Measurements from ENCODE around the gene GGA3. TPM values are rescaled to one million over a fixed set of nuclear protein-coding genes. Genes with fewer than 3 reads are reported as not detected.

Gene GGA3
- total RNA-seq, 1 donor from 2014 or later, result 84.6 TPM

- peaks cover 0 to 7% of the 10 kb centered on the region in 2 donors for H3K4me1 ChIP-seq
- H3K27me3 ChIP-seq, result no peaks in the 10 kb centered on the region
- H3K27ac ChIP-seq, result peak within 1 kb of the TSS; percentile 84 to 91
- peak in 1 of 3 experiments; percentile 14 for TF ChIP-seq CTCF (IDR thresholded peaks at IDR 0.05)
- peak within 1 kb of the TSS; percentile 81 to 98 for H3K4me3 ChIP-seq
- DNase-seq (ENCODE audit: low spot score in 2 of 2), result peak; percentile 65 to 95
- intact Hi-C loops (cut with DNase I), result loop anchor here (1.0 to 5.0 kb wide), 3 partner anchors 22 to 158 kb away; partner anchors contain the start of genes GGA3, KCTD2, MRPS7 and SUMO2
- peaks cover 11 to 12% of the 10 kb centered on the region in 2 donors for H3K36me3 ChIP-seq
- H3K9me3 ChIP-seq, result no peaks in the 10 kb centered on the region
Observed at GRCh38 chr17:75205037-75205792, 56.2 kb downstream of the GGA3 start, which contains the start of gene NUP85. Gene NUP85 (plus strand): TSS chr17:75205679. CDS start chr17:75205762, 83 bp downstream.

- Histone ChIP-seq H3K36me3 (no peaks in the 10 kb centered on the region), H3K4me1 (no peaks in the 10 kb centered on the region), H3K27ac (no peak overlapping the region), H3K4me3 (no peak overlapping the region), H3K9me3 (no peaks in the 10 kb centered on the region), H3K27me3 (no peaks in the 10 kb centered on the region)
- intact Hi-C loops (cut with DNase I), result loop anchor here (2.0 kb wide), 2 partner anchors 85 to 239 kb away; no protein-coding TSS in a partner anchor
- DNase-seq (ENCODE audit: low spot score in 2 of 2), result no peak
- TF ChIP-seq CTCF (IDR thresholded peaks at IDR 0.05), result no peak
Observed at GRCh38 chr17:75199886-75200618, 61.4 kb downstream of the GGA3 start.

- no peak overlapping the region for H3K4me3 ChIP-seq
- no peak for TF ChIP-seq CTCF (IDR thresholded peaks at IDR 0.05)
- no peak overlapping the region for H3K27ac ChIP-seq
- DNase-seq (ENCODE audit: low spot score in 2 of 2), result no peak
- H3K27me3 ChIP-seq, result no peaks in the 10 kb centered on the region
- H3K36me3 ChIP-seq, result no peaks in the 10 kb centered on the region
- intact Hi-C loops (cut with DNase I), result no loop called here
- H3K9me3 ChIP-seq, result no peaks in the 10 kb centered on the region
- H3K4me1 ChIP-seq, result no peaks in the 10 kb centered on the region
Observed at GRCh38 chr17:75194879-75195278, 66.5 kb downstream of the GGA3 start.

- Histone ChIP-seq H3K36me3 (no peaks in the 10 kb centered on the region), H3K9me3 (no peaks in the 10 kb centered on the region), H3K4me3 (no peak overlapping the region), H3K4me1 (no peaks in the 10 kb centered on the region), H3K27ac (no peak overlapping the region), H3K27me3 (no peaks in the 10 kb centered on the region)
- no peak for TF ChIP-seq CTCF (IDR thresholded peaks at IDR 0.05)
- no peak for DNase-seq (ENCODE audit: low spot score in 2 of 2)
- intact Hi-C loops (cut with DNase I), result no loop called here
Observed at GRCh38 chr17:75191584-75191983, 69.8 kb downstream of the GGA3 start.

GRCh38 chr17:75188614-75189013 lies 72.8 kb downstream of the GGA3 start:
- Histone ChIP-seq H3K36me3 (no peaks in the 10 kb centered on the region), H3K27ac (no peak overlapping the region), H3K4me3 (no peak overlapping the region), H3K9me3 (no peaks in the 10 kb centered on the region), H3K27me3 (no peaks in the 10 kb centered on the region), H3K4me1 (no peaks in the 10 kb centered on the region)
- intact Hi-C loops (cut with DNase I), result no loop called here
- TF ChIP-seq CTCF (IDR thresholded peaks at IDR 0.05), result no peak
- DNase-seq (ENCODE audit: low spot score in 2 of 2), result no peak

Other genes starting within 250 kb of the GGA3 start
- 14.5 TPM for gene MRPL58, start 248.9 kb downstream of the GGA3 start, total RNA-seq
- 133 TPM for gene ATP5PD, start 214.6 kb downstream of the GGA3 start, total RNA-seq
- 31.4 TPM for gene KCTD2, start 214.4 kb downstream of the GGA3 start, total RNA-seq
- gene SLC16A5, start 173.7 kb downstream of the GGA3 start, total RNA-seq, result 101 TPM
- 1.4 TPM for gene ARMC7, start 151.6 kb downstream of the GGA3 start, total RNA-seq
- 18.3 TPM for gene NT5C, start 129.9 kb downstream of the GGA3 start, total RNA-seq
- gene JPT1, start 107.1 kb downstream of the GGA3 start, total RNA-seq, result 23.0 TPM
- gene SUMO2, start 78.6 kb downstream of the GGA3 start, total RNA-seq, result 23.9 TPM
- 38.1 TPM for gene NUP85, start 55.9 kb downstream of the GGA3 start, total RNA-seq
- 24.1 TPM for gene MRPS7, start 273 bp upstream of the GGA3 start, total RNA-seq
- gene MIF4GD, start 9.6 kb upstream of the GGA3 start, total RNA-seq, result 32.4 TPM
- 1.3 TPM for gene SLC25A19, start 27.8 kb upstream of the GGA3 start, total RNA-seq
- 65.7 TPM for gene GRB2, start 144.1 kb upstream of the GGA3 start, total RNA-seq
- gene TMEM94, start 195.0 kb upstream of the GGA3 start, total RNA-seq, result 125 TPM